OCI-LY3 (cell line): ENCODE data around the gene RHBDD1.

ENCODE experiments used
- H2AFZ ChIP-seq: fragments of 200-600, 300-600 bp; shearing (Covaris generic); 2 replicates; pipeline ENCODE4 v1.6.0; 2014; ENCODE audit warnings: antibody characterized with exemption, low read depth, low read length
- H3K27ac ChIP-seq: fragments of 200-600, 300-600 bp; sonication (generic); 2 replicates; pipeline ENCODE4 v1.5.1; 2014; ENCODE audit warnings: mild to moderate bottlenecking, low read length, moderate library complexity, mixed read lengths
- H3K27me3 ChIP-seq: fragments of 200-600, 300-600 bp; sonication (generic); 2 replicates; pipeline ENCODE4 v1.6.1; 2014; ENCODE audit warnings: low read depth, low read length, mixed read lengths
- H3K36me3 ChIP-seq: fragments of 200-600, 300-600 bp; sonication (generic); replicated peaks from 2 replicates; pipeline ENCODE3; 2014; ENCODE audit warnings: low read depth, low read length, mixed read lengths
- H3K4me1 ChIP-seq: fragments of 300-600, 200-600 bp; sonication (generic); 2 replicates; pipeline ENCODE4 v1.6.1; 2014; ENCODE audit warnings: low read length, mixed read lengths
- H3K4me2 ChIP-seq: fragments of 200-600, 300-600 bp; sonication (generic); 2 replicates; pipeline ENCODE4 v1.6.1; 2014; ENCODE audit warnings: low read length, mixed read lengths
- H3K4me3 ChIP-seq: fragments of 300-600, 200-600 bp; sonication (generic); 2 replicates; pipeline ENCODE4 v1.5.1; 2014; ENCODE audit warnings: antibody characterized with exemption, mild to moderate bottlenecking, low read length, moderate library complexity
- H3K79me2 ChIP-seq: fragments of 300-600, 200-600 bp; shearing (Covaris generic); 2 replicates; pipeline ENCODE4 v1.6.1; 2014; ENCODE audit warnings: mild to moderate bottlenecking, low read length, mixed read lengths
- H3K9ac ChIP-seq: fragments of 300-600, 200-600 bp; shearing (Covaris generic); 2 replicates; pipeline ENCODE4 v1.6.0; 2014; ENCODE audit warnings: mild to moderate bottlenecking, low read length, moderate library complexity
- H3K9me3 ChIP-seq: fragments of 200-600, 300-600 bp; shearing (Covaris generic); 2 replicates; pipeline ENCODE4 v1.6.1; 2014; ENCODE audit warnings: low read length, mixed read lengths; ENCODE audit not compliant: insufficient read depth
- H4K20me1 ChIP-seq: fragments of 200-600, 300-600 bp; sonication (generic); 2 replicates; pipeline ENCODE4 v1.6.1; 2016; ENCODE audit warnings: low read length, mixed read lengths; ENCODE audit not compliant: insufficient read depth
- CTCF ChIP-seq: fragments of 200-600, 300-600 bp; sonication (generic); IDR thresholded peaks from 2 replicates; pipeline ENCODE4 v1.5.1; 2014; ENCODE audit warnings: antibody characterized with exemption, low read length, low read depth
- EZH2phosphoT487 ChIP-seq: fragments of 200-600 bp; shearing (Covaris generic); IDR thresholded peaks from 2 replicates; pipeline ENCODE4 v1.6.1; 2018; ENCODE audit warnings: antibody characterized with exemption, mixed run types, low read depth

RHBDD1 gene

GRCh38 chr2:226798422-226799210 lies 37.2 kb upstream of the RHBDD1 start:
- TF ChIP-seq EZH2phosphoT487 (no peak), CTCF (no peak)
- H3K9ac ChIP-seq = peak overlapping the region; percentile 80
- peaks cover 8% of the 10 kb centered on the region; the same call in 1 of the 2 replicates for H3K4me1 ChIP-seq
- H3K4me3 ChIP-seq = peak overlapping the region; percentile 96
- H3K27ac ChIP-seq = no peak overlapping the region
- no peaks in the 10 kb centered on the region for H3K36me3 ChIP-seq
- H2AFZ ChIP-seq = no peak overlapping the region
- no peaks in the 10 kb centered on the region for H3K27me3 ChIP-seq
- peak overlapping the region; percentile 86 for H3K4me2 ChIP-seq
- no peaks in the 10 kb centered on the region for H4K20me1 ChIP-seq
- H3K9me3 ChIP-seq = no peaks in the 10 kb centered on the region
- H3K79me2 ChIP-seq = no peaks in the 10 kb centered on the region

GRCh38 chr2:226799211-226799975 lies 36.5 kb upstream of the RHBDD1 start, which contains the start of gene IRS1:
Gene IRS1, minus strand, starts transcription at chr2:226799820. Its CDS starts 1,082 bp downstream, at chr2:226798738.
- Histone ChIP-seq H3K36me3 (no peaks in the 10 kb centered on the region), H3K9me3 (no peaks in the 10 kb centered on the region), H3K27ac (peak within 1 kb of the TSS; percentile 15), H3K4me1 (peaks cover 8% of the 10 kb centered on the region; the same call in 1 of the 2 replicates), H3K79me2 (no peaks in the 10 kb centered on the region), H3K9ac (peak within 1 kb of the TSS; percentile 80), H3K27me3 (peaks cover 2% of the 10 kb centered on the region; the same call in 1 of the 2 replicates), H2AFZ (peak within 1 kb of the TSS; percentile 85), H3K4me2 (peak within 1 kb of the TSS; percentile 96), H4K20me1 (no peaks in the 10 kb centered on the region), H3K4me3 (peak within 1 kb of the TSS; percentile 96)
- TF ChIP-seq EZH2phosphoT487 = no peak
- no peak for TF ChIP-seq CTCF

- no peaks in the 10 kb centered on the region for H3K79me2 ChIP-seq
- peak overlapping the region; percentile 69 for H2AFZ ChIP-seq
- H3K4me3 ChIP-seq = peak overlapping the region; percentile 96
- H3K27ac ChIP-seq = peak overlapping the region; percentile 15
- H3K36me3 ChIP-seq = no peaks in the 10 kb centered on the region
- H3K4me1 ChIP-seq = peaks cover 8% of the 10 kb centered on the region; the same call in 1 of the 2 replicates
- peaks cover 3% of the 10 kb centered on the region; the same call in 1 of the 2 replicates for H3K27me3 ChIP-seq
- H3K9me3 ChIP-seq = no peaks in the 10 kb centered on the region
- no peaks in the 10 kb centered on the region for H4K20me1 ChIP-seq
- H3K9ac ChIP-seq = peak overlapping the region; percentile 80
- no peak for TF ChIP-seq EZH2phosphoT487
- peak; percentile 34 for TF ChIP-seq CTCF
- H3K4me2 ChIP-seq = peak overlapping the region; percentile 96
Measured at GRCh38 chr2:226799976-226800940, 35.6 kb upstream of the RHBDD1 start.
